ENCODE data around the gene LSS.

The LSS gene

GRCh38 chr21:46229923-46230260 lies 1.3 kb upstream of the LSS start:
- Histone ChIP-seq H3K9me3 (ENCODE audit: insufficient read depth, low read depth, low read length) (no peaks in the 10 kb centered on the region), H3K4me2 (ENCODE audit: low read depth, low read length, poor library complexity, severe bottlenecking) (peak overlapping the region; percentile 98), H2AFZ (ENCODE audit: low read length) (no peak overlapping the region; the same call in 1 of the 2 replicates), H3K4me3 (ENCODE audit: low read length, poor library complexity, severe bottlenecking) (peak overlapping the region; percentile 90), H3K9ac (ENCODE audit: low read depth, low read length, poor library complexity, severe bottlenecking) (peak overlapping the region; percentile 94), H3K4me1 (ENCODE audit: insufficient read depth, low read length, poor library complexity, severe bottlenecking) (peaks cover 75% of the 10 kb centered on the region), H3F3A (ENCODE audit: low read depth) (no peaks in the 10 kb centered on the region), H3K36me3 (ENCODE audit: insufficient read depth, low read length) (peaks cover 5% of the 10 kb centered on the region; the same call in 1 of the 2 replicates), H4K20me1 (ENCODE audit: insufficient read depth, low read length, poor library complexity, severe bottlenecking) (peaks cover 21% of the 10 kb centered on the region), H3K79me2 (ENCODE audit: insufficient read depth, low read length) (peaks cover 73% of the 10 kb centered on the region), H3K27me3 (ENCODE audit: insufficient read depth, low read length, poor library complexity, severe bottlenecking) (no peaks in the 10 kb centered on the region), H3K9me2 (replicated peaks; ENCODE audit: low read depth, low read length) (no peaks in the 10 kb centered on the region)
- no peak for TF ChIP-seq CTCF (conservative IDR thresholded peaks at IDR 0.05; ENCODE audit: low read length)
- TF ChIP-seq EZH2phosphoT487 (IDR thresholded peaks at IDR 0.05; ENCODE audit: borderline replicate concordance) = no peak

GRCh38 chr21:46229133-46229922 lies 754 bp upstream of the LSS start:
- peaks cover 25% of the 10 kb centered on the region for H4K20me1 ChIP-seq (ENCODE audit: insufficient read depth, low read length, poor library complexity, severe bottlenecking)
- H3K4me3 ChIP-seq (ENCODE audit: low read length, poor library complexity, severe bottlenecking) = peak overlapping the region; percentile 90
- H3K27me3 ChIP-seq (ENCODE audit: insufficient read depth, low read length, poor library complexity, severe bottlenecking) = no peaks in the 10 kb centered on the region
- no peaks in the 10 kb centered on the region for H3F3A ChIP-seq (ENCODE audit: low read depth)
- H3K4me1 ChIP-seq (ENCODE audit: insufficient read depth, low read length, poor library complexity, severe bottlenecking) = peaks cover 74% of the 10 kb centered on the region
- H3K9me2 ChIP-seq (replicated peaks; ENCODE audit: low read depth, low read length) = no peaks in the 10 kb centered on the region
- H3K36me3 ChIP-seq (ENCODE audit: insufficient read depth, low read length) = no peaks in the 10 kb centered on the region
- peak overlapping the region; percentile 94 for H3K9ac ChIP-seq (ENCODE audit: low read depth, low read length, poor library complexity, severe bottlenecking)
- H3K79me2 ChIP-seq (ENCODE audit: insufficient read depth, low read length) = peaks cover 73% of the 10 kb centered on the region
- TF ChIP-seq EZH2phosphoT487 (IDR thresholded peaks at IDR 0.05; ENCODE audit: borderline replicate concordance) (no peak), CTCF (conservative IDR thresholded peaks at IDR 0.05; ENCODE audit: low read length) (peak; percentile 42)
- peak overlapping the region; percentile 94 for H2AFZ ChIP-seq (ENCODE audit: low read length)
- peak overlapping the region; percentile 98 for H3K4me2 ChIP-seq (ENCODE audit: low read depth, low read length, poor library complexity, severe bottlenecking)
- H3K9me3 ChIP-seq (ENCODE audit: insufficient read depth, low read depth, low read length) = no peaks in the 10 kb centered on the region

- Histone ChIP-seq H3K4me2 (ENCODE audit: low read depth, low read length, poor library complexity, severe bottlenecking) (peak overlapping the region; percentile 93), H3F3A (ENCODE audit: low read depth) (no peaks in the 10 kb centered on the region), H3K9me2 (replicated peaks; ENCODE audit: low read depth, low read length) (no peaks in the 10 kb centered on the region), H3K27me3 (ENCODE audit: insufficient read depth, low read length, poor library complexity, severe bottlenecking) (no peaks in the 10 kb centered on the region), H3K9me3 (ENCODE audit: insufficient read depth, low read depth, low read length) (no peaks in the 10 kb centered on the region), H4K20me1 (ENCODE audit: insufficient read depth, low read length, poor library complexity, severe bottlenecking) (peaks cover 30% of the 10 kb centered on the region), H3K4me3 (ENCODE audit: low read length, poor library complexity, severe bottlenecking) (peak overlapping the region; percentile 90), H3K79me2 (ENCODE audit: insufficient read depth, low read length) (peaks cover 84% of the 10 kb centered on the region), H3K9ac (ENCODE audit: low read depth, low read length, poor library complexity, severe bottlenecking) (peak overlapping the region; percentile 86), H3K36me3 (ENCODE audit: insufficient read depth, low read length) (peaks cover under 1% of the 10 kb centered on the region; the same call in 1 of the 2 replicates), H2AFZ (ENCODE audit: low read length) (peak overlapping the region; percentile 82), H3K4me1 (ENCODE audit: insufficient read depth, low read length, poor library complexity, severe bottlenecking) (peaks cover 59% of the 10 kb centered on the region)
- TF ChIP-seq EZH2phosphoT487 (IDR thresholded peaks at IDR 0.05; ENCODE audit: borderline replicate concordance) (no peak), CTCF (conservative IDR thresholded peaks at IDR 0.05; ENCODE audit: low read length) (no peak)
Measured at GRCh38 chr21:46227811-46228344, 696 bp downstream of the LSS start.
